ENCODE data around the gene C1GALT1C1L. TPM values are rescaled to one million over a fixed set of nuclear protein-coding genes. Genes with fewer than 3 reads are reported as not detected.
A peak's percentile ranks its signal among the peaks of the same experiment; 100 is the strongest.

Gene C1GALT1C1L
- polyA plus RNA-seq, 2 of the 4 experiments (the other 2 are of a cell fraction), result 2.1 to 5.9 TPM

DNA sequence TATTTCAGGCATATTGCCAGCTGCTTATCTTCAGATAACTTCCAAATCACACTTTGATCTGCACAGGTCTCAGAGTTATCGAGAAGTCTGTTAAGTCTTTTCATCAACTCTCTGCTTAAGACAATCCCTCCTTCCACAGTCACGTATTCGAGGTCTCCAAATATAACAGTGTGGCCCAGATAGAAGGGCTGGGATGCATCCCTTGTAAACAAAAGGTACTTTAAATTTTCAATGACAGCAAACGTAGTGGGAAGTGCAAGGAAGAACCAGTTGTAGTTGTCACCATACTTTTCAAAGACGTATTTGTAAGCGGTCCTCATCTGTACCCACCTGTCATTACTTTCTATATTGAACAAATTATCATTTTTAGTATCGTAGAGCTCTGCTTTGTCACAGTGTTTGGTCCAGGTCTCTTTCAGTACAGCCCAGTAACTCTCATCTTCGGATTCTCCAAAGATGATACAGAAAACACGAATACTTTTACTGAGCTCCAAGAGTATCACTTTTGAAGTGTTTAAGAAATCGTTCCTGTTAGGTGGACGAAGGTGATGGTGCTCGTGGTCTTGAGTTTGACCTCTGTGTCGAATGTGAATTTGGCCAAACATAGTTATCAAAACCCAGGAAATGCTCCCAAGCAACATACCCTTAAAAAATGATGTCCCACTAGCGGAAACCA is 445 bp downstream of the C1GALT1C1L start:
- POLR2A ChIA-PET, result interaction anchor here (0.6 to 1.4 kb wide), 6 partner anchors 10 to 171 kb away, joined by 3 to 9 read pairs (median 3); partner anchors contain the start of genes DYNC2LI1 and PLEKHH2
- 64% methylated on average over 14 of the region's 14 CpGs for WGBS (ENCODE audit: missing lambda C conversion rate)
- H3K4me2 ChIP-seq, result peak overlapping the region; percentile 83
- H3K27ac ChIP-seq, result peak overlapping the region; percentile 69 to 70
- no peak for FAIRE-seq
- H3K4me1 ChIP-seq, result peaks cover 8% of the 10 kb centered on the region; the same call in 2 of the 3 replicates
- DNase-seq (ENCODE audit: low read depth in 1 of 2, low spot score in 1 of 2), result no peak
- TF ChIP-seq EHMT2 (IDR thresholded peaks at IDR 0.05; ENCODE audit: low read depth) (no peak), CEBPB (IDR thresholded peaks at IDR 0.05) (no peak), MYC (IDR thresholded peaks at IDR 0.05; ENCODE audit: borderline replicate concordance, low read length) (no peak), FOXS1 (CRISPR knock-in tag; IDR thresholded peaks at IDR 0.05) (no peak), ZFP36 (IDR thresholded peaks at IDR 0.05; ENCODE audit: borderline replicate concordance, partially characterized antibody) (no peak), GATA3 (IDR thresholded peaks at IDR 0.05; ENCODE audit: borderline replicate concordance) (no peak), NFE2L2 (conservative IDR thresholded peaks at IDR 0.05; ENCODE audit: low read length) (no peak), NPAS2 (CRISPR knock-in tag; IDR thresholded peaks at IDR 0.05; ENCODE audit: borderline replicate concordance) (no peak), MAFK (IDR thresholded peaks at IDR 0.05; ENCODE audit: partially characterized antibody) (no peak), ZNF302 (CRISPR knock-in tag; IDR thresholded peaks at IDR 0.05) (no peak), JUNB (IDR thresholded peaks at IDR 0.05) (no peak), HDAC2 (IDR thresholded peaks at IDR 0.05) (no peak), KDM5A (IDR thresholded peaks at IDR 0.05) (no peak)
- TF ChIP-seq, protein P1, sequence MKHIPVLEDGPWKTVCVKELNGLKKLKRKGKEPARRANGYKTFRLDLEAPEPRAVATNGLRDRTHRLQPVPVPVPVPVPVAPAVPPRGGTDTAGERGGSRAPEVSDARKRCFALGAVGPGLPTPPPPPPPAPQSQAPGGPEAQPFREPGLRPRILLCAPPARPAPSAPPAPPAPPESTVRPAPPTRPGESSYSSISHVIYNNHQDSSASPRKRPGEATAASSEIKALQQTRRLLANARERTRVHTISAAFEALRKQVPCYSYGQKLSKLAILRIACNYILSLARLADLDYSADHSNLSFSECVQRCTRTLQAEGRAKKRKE (CRISPR knock-in tag; IDR thresholded peaks at IDR 0.05; ENCODE audit: low read depth), result no peak
- CTCF ChIA-PET, result interaction anchor here (1.0 to 1.2 kb wide), 4 partner anchors 8 to 67 kb away, joined by 3 to 4 read pairs (median 4); no protein-coding TSS in a partner anchor
- peak; percentile 34 to 42; a peak in 3 of 6 replicates for ATAC-seq
- no peaks in the 10 kb centered on the region for H3K9me3 ChIP-seq
- peak overlapping the region; percentile 55 for H3K4me3 ChIP-seq

DNA sequence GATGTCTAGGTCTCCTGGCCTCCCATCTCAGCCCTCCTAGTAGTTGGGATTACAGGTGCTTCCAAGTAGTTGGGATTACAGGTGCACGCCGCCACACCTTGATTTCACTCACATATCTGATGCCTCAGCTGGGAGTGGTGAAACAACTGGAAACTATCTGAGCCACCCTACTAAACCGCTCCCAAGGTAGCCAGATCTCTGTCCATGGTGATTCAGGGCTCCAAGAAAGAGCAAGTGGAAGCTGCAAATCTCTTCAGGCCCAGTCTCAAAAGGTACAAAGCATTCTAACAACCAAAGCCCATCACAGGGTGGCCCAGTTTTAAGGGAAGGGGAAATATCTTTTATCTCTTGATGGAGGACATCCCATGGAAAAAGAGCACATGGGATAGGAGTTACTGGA is 19.0 kb downstream of the C1GALT1C1L start:
- DNase-seq (ENCODE audit: low read depth in 1 of 2, low spot score in 1 of 2) (no peak), FAIRE-seq (peak; percentile 54), ATAC-seq (no peak; a peak in 1 of 6 replicates)
- Histone ChIP-seq H3K4me3 (no peak overlapping the region), H3K9me3 (no peaks in the 10 kb centered on the region), H3K4me1 (no peaks in the 10 kb centered on the region), H3K27ac (no peak overlapping the region), H3K4me2 (no peak overlapping the region)
- ChIA-PET CTCF (interaction anchor here (0.8 to 2.3 kb wide), 3 partner anchors 10 to 189 kb away, joined by 3 to 10 read pairs (median 3); no protein-coding TSS in a partner anchor), POLR2A (no interaction called here)
- WGBS (ENCODE audit: missing lambda C conversion rate), result 86% methylated on average over 3 of the region's 3 CpGs
- TF ChIP-seq RARB (CRISPR knock-in tag; IDR thresholded peaks at IDR 0.05), result no peak
- no peak for TF ChIP-seq ESRRA (IDR thresholded peaks at IDR 0.05; ENCODE audit: borderline replicate concordance, low read length)
- no peak for TF ChIP-seq CHD4 (IDR thresholded peaks at IDR 0.05; ENCODE audit: borderline replicate concordance)
- no peak for TF ChIP-seq RNF2 (IDR thresholded peaks at IDR 0.05; ENCODE audit: borderline replicate concordance, low read depth)
- no peak for TF ChIP-seq NR3C1 (IDR thresholded peaks at IDR 0.05)
- no peak for TF ChIP-seq ZSCAN20 (CRISPR knock-in tag; IDR thresholded peaks at IDR 0.05)
- no peak for TF ChIP-seq SMC3 (IDR thresholded peaks at IDR 0.05)
- TF ChIP-seq CBX2 (IDR thresholded peaks at IDR 0.05; ENCODE audit: borderline replicate concordance, low read depth), result no peak
- no peak for TF ChIP-seq SREBF2 (IDR thresholded peaks at IDR 0.05)
- TF ChIP-seq CHD2 (IDR thresholded peaks at IDR 0.05; ENCODE audit: low read length, partially characterized antibody), result no peak
- no peak for TF ChIP-seq POLR2A (IDR thresholded peaks at IDR 0.05; ENCODE audit: low read length)

DNA sequence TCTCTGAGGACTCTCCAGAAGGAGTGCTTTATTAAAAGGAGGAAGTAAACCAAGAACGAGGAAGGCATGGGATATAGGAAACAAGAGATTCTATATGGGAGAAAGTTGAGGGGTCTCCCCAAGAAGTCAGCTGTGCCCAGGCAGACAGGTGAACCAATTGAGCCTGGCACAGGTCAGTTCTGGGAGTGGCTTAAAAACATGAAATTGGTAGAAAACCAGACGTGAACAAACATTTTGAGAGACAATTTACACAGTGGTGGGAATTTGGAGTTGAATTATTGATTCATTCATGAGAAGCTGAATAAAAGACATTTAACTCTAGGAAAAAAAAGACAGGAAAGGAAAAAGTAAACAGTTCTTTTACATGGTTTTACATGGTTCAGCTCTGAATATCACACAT is 22.7 kb downstream of the C1GALT1C1L start:
- Histone ChIP-seq H3K4me1 (0 out of 3 replicates have a peak, but pooled peaks cover 5% of the 10 kb centered on the region), H3K4me2 (no peak overlapping the region), H3K9me3 (no peaks in the 10 kb centered on the region), H3K4me3 (no peak overlapping the region), H3K27ac (no peak overlapping the region)
- POLR2A ChIA-PET, result no interaction called here
- 69% methylated on average over 2 of the region's 2 CpGs for WGBS (ENCODE audit: missing lambda C conversion rate)
- CTCF ChIA-PET, result no interaction called here
- ATAC-seq (no peak), FAIRE-seq (no peak), DNase-seq (ENCODE audit: low read depth in 1 of 2, low spot score in 1 of 2) (no peak)
- TF ChIP-seq MAZ (IDR thresholded peaks at IDR 0.05; ENCODE audit: borderline replicate concordance, low read depth, low read length), result no peak
- no peak for TF ChIP-seq JUNB (IDR thresholded peaks at IDR 0.05)
- no peak for TF ChIP-seq KDM1A (IDR thresholded peaks at IDR 0.05; ENCODE audit: low read depth)
- TF ChIP-seq TP53 (CRISPR knock-in tag; IDR thresholded peaks at IDR 0.05), result no peak
